Glomerular endothelial cell (primary cell): ENCODE results near the gene GAREM1. TPM values are rescaled to one million over a fixed set of nuclear protein-coding genes. Genes with fewer than 3 reads are reported as not detected.

Experiments
- DNase-seq: peaks from one replicate; pipeline ENCODE4 v3.0.0-alpha.2; 2011; ENCODE audit warnings: low read depth, low spot score; ENCODE audit errors: extremely low read depth
- total RNA-seq: library from RNA; depleted of rRNA; stranded (reverse); fragments of >200 nt; gene quantifications from 2 replicates; pipeline ENCODE4 v1.2.3, GENCODE V29; 2015

GAREM1 gene
- total RNA-seq, 1 donor from 2014 or later = 0.82 TPM

DNA sequence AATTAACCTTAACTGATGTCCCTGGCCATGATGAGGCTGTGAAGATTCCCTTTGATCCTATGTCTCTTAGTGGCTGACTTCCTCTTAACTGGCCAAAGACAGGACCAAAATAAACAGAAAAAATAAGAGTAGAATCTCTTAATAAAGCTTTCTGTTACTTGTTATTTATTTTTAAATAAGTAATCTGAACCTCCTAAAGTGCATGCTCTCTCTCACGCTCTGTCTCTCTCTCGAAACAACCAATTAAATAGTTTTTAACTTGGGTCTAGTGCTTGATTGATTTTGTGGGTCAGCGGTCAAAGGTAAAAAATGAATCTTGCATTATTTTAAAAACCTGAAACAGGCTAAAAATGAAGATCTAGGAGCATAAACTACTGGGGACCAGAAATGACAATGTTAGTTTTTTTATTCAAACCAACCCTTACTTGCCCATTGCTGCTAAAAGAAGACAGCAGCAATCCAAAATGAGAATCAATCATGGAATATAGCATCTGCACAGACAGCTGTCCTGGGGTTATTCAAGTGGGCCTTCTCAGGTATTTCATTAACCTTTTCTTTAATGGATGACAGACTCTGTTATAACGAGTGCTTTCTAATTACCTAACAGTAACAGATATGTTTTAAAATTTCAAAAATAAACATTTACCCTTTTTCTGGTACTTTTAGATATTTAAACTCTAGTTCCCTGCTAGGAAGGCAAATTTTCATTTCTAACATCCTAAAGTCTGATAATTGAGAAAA is 11.2 kb downstream of the GAREM1 start:
- no peak for DNase-seq

DNA sequence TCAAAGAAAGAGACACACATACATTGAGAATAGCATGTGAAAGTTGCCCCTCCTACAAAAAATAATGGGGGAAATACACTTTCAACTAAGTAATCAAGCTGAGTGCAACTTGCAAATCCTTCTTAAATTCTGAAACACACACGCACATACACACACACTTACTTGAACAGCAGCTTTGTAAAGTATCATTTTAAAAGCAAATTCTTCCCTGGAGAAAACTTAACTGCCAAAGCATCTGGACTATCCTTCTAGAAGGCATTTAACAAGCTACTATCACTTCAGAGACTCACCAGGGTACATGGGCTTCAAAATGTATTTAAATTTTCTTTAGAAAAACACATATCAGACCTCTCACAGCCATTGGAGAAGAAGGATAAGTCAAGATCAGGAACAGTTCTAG is 15.3 kb downstream of the GAREM1 start:
- no peak for DNase-seq

DNA sequence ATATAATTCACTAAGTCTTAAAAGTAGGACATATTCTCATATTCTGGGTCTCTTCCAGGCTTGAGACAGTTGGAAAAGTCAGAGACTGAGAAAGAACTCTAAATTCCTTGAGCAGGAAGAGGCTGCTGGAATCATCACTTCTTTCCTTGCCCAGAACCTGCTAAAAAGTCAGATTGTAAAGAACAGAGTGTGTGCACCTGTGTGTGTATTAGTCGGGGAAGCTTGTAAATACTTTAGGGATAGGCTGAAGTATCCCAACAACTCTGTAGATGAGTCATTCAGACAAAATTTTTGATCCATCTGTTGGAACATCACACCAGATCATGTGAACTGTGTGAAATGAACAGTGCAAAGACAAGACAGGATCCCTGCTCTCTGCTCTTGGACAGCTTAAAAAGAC is 16.1 kb downstream of the GAREM1 start:
- DNase-seq = no peak

DNA sequence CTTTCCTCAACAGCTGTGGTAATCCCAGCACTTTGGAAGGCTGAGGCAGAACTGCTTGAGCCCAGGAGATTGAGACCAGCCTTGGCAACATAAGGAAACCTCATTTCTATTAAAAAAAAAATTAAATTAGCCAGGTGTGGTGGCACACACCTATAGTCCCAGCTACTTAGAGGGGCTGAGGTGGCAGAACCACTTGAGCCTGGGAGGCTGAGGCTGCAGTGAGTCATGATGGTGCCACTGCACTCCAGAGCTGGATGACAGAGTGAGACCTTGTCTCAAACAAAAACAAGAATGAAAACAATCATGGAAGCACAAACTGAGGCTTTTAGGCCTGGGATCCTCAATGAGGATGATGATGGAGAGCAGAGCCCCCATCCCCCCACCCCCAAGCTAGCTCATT is 19.8 kb downstream of the GAREM1 start:
- DNase-seq = no peak

DNA sequence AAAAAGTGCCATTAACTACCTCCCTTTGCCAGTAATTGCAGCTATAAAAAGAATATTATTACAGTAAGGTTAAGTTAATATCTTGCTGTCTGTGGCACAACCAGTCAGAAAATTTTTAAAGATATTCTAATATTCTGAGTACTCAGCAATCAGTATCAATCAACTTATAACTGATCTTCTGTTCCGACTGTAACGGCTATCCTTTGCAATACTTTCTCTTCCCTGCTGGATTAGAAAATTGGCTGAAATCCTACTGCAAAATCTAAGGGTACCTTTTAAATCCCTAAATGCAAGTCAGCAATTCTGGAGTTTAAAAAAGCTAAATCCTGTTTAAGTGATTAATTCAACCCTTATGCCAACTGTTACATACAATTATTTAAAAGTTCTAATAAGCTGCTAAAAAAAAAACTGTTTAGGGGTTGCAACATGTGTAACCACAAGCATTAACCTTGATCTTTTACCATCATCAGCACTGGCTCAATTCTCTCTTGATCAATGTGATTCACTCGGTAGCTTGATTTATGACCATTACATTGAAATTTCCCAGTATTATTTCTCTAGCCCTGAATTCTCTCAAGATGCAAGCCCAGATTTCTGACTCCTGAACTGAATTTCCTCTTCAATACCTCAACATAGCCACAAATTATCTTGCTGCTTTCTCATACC is 20.5 kb downstream of the GAREM1 start:
- DNase-seq = no peak

DNA sequence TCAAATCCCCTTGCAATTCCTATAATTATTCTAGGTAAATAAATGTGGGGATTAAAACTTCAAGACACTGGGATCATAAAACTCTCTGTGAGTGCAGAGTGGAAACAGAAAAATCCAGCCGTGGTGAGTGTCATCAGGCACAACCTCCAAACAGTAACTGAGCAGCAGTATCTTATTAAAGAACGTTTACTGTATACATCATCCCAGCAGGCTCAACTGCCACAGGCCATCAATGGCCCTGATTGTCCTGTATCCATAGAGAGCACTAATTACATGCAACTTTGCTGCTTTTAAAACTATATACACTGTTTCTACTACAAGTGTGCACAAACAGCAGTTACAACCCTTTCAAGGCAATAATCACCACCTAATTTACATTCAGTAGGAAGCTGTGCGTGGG is 23.9 kb downstream of the GAREM1 start:
- DNase-seq = no peak

DNA sequence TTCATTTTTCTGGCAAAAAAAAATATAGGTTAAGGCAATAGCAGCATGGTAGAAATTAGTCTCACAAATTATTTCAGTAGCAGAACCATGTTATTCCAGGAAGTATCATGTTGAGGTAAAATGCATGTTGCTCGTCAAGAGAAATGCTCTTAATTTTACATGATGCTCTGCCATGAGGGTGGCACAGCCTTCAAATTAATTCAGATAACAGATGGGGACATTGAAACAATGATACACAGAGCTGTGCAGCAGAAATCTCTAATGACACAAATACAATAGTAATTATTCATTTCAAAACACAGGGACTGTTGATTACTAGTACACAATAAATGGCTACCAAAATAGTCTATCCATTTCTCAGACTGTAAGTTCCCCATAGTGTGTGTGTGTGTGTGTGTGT is 24.8 kb downstream of the GAREM1 start:
- no peak for DNase-seq

DNA sequence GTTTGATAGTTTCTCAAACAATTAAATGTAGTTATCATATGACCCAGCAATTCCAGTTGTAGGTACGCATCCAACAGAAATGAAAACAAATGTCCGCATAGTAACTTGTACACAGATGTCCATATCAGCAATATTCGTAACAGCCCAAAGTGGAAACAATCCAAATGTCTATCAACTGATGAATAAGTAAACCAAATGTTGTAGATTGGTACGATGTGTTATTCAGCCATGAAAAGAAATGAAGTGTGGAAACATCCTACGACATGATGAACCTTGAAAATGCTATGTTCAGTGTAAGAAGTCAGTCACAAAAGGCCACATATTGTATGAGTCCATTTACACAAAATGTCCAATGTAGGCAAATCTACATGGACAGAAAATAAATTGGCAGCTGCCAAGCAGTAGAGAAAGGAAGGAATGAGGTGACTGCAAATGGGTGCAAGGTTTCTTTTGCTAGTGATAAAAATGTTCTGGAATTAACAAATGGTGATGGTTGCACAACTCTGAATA is 26.9 kb downstream of the GAREM1 start:
- DNase-seq = no peak

DNA sequence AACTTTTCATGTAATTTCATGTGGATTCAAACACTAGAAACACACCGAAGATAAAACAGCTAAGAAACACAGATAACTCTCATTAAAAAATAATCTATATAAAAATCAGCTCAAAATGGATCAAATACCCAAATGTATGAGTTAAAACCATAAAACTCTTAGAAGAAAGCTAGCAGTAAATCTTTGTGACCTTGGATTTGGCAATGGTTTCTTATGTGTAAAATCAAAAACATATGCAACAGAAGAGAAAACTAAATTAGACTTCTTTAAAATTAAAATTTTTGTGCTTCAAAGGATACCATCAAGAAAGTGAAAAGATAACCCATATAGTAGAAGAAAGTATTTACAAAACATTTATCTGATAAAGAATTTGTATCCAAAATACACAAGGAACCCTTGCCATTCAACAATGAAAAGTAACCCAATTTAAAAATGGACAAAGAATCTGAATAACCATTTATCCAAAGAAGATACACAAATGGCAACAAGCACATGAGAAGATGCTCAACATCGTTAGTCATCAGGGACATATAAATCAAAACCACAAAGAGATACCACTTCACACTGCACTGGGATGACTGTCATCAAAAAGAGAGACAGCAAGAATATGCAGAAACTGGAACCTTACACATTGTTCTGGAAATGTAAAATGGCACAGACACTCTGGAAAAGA is 27.5 kb downstream of the GAREM1 start:
- DNase-seq = no peak

DNA sequence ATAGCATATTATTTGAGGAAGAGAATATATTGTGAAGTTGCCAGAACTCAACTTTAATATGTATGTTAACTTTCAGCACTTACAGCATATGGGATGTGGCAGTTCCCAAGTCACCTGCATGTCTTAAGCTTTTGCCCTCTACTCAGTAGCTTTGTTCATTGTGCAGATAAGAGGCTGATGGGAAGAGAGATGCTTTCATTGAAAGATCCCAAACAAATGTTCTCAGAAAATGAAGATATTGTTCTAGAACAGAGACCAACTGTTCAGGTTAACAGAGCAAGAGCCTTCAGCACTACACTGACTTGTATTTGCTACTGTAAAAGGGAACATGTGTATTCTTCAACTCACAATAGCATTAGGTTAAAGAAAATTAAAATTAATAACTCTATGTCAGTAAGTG is 28.1 kb downstream of the GAREM1 start:
- no peak for DNase-seq

DNA sequence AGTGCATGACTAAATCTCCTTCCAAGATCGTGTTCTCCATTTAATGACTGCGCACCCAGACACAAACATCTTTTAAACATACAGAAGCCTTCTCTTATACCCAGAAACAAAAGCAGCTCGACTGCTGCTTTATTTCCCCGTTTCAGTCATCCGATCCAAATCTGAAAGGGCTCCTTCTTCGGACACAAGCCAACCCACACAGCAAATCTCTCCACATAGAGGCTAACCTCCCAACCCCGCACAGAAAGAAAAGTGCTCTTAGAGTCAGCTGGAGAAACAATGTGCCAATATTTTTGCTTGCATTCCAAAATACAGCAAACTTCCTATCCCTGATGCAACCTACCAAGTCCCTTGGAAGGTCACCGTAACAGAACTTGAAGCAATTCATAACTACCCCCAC is 29.1 kb downstream of the GAREM1 start:
- no peak for DNase-seq

DNA sequence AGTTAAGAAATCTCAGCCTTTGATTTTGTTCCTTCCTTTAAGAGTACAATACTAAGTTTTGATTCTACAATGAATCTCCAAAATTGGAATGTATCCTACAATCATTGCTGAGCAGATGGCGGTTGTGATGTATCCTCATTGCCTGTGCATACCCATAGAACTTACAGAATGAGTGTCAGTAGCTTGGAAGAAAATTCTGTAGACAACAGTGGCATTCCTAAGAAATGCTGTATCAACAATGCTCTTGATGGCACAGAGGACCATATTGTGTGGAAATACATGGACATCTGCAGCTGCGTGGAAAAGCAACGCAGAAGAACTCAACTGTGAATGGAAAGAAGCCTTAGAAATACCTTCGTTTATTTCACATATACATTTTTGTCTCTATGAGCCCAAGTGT is 30.2 kb downstream of the GAREM1 start:
- no peak for DNase-seq

DNA sequence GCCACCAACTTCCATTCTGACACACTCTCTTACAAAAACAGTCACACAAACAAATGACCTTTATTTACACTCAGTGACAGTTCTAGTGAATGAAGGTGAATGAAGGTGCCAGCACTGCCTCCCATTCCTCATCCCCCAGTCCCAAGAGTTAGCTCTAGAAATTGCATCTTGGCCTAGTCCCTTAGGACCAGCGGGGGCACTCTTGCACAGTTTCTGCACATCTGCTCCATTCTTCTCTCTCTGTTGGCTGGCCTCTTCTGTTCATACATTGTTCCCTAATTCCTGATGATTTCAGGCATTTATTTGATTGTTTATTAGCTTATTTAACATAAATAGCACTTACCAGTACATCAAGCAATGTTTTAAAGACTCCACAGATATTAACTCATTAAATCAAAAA is 30.9 kb downstream of the GAREM1 start:
- DNase-seq = no peak

DNA sequence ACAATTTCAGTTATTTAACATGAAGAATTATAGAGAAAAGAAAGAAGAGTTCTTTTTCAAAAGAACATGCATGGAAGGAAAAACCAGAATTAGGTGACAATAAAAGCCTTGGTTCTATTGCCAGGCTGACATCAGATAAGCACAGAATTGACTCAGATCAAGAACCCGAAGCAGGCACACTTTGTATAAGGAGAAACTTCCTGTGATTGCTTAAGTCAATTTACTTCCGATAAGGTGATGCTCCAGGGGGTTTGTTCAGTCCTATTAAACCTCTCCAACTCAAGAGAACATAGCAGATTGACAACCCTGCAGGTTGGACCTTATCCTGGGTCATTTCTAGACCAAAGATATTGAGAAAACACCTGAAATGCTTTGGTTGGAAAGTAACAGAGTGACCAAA is 31.4 kb downstream of the GAREM1 start:
- DNase-seq = no peak

DNA sequence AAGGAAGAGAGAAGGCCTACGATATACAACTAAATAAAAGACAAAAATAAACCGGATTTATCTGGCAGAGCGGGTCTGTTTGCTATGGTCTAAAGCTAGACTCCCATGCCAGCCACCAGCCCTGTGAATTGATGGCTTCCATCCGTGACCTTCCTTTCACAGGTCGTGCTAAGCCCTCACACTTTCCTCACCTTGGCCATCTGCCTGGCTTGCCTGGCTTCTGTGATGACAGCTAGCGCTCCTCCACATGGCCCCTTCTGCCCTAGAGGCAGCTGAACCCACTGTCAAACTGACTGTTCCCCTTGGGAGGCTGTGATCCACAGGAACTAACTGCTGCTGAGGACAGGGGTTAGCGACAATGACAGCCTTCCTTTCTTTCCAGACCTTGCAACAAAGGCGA is 32.5 kb downstream of the GAREM1 start:
- no peak for DNase-seq

DNA sequence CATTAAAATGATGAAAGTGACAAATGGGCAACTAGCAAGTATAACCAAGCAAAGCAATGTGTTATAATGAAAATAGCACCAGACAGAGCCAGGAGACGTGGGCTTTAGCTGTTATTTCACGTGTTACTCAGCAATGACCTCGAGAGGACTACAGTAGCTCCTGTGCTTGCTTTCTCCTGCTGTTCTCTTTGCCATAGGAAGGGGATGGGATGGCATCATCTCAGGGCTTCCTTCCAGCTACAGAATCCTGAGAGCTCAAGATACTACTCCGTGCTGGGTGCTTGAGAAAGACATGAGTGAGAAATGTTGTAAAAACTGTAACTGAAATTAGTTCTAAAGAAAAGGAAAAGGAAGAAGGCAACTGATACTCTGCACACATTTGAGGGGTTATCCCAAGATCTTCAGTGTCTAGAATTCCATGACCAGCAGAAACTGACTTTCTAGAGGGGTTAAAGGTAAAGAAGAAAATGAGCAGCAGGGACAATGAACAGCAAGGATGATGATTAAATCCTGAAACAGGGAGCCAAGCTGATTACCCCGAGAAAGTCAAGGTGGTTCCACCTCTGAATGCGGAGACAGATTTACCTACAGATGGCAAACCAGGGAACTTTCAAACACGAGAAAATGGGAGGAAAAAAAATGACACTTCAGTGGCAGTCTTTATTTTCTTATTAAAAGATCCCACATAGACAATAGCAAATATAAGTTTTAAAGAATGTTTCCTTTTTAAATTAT is 33.4 kb downstream of the GAREM1 start:
- DNase-seq = no peak

DNA sequence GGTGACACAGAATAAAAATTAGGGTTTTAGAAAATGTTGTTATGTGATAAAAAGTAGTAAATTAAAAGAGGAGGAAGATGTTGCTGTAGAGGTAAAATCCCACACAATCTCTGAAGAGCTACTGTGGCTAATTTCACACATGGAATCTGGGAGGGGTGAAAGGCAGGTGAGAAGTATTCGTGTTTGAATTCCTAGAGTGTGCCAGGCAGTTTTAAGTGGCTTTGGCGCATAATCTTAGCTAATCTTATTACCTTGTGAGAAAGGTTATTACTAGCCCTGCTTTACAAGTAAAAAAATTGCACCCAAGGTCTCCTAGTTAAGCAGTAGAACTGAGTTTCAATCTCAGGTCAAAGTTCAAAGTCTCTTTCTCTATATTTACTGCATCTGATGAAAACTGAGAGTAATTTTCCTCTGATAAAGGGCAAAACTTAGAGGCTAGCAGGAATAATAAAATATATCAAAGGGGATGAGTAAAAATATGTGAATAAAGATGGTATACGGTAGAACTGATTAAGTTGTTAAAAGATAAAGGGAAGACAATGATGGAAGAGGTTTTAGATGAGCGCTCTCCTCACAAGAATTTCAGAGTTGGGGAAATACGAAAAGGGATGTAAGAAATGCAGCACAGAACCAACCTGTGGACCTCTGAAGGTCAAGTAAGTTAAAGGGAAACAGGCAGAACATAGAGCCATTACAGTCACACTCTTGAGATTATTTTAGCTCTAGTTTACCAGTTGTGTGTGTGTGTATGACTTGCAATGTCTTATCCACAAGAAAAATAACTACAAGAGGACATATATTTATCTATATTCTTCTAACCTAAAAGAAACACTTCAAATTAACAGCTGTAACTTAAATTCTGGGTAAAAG is 34.8 kb downstream of the GAREM1 start:
- no peak for DNase-seq

DNA sequence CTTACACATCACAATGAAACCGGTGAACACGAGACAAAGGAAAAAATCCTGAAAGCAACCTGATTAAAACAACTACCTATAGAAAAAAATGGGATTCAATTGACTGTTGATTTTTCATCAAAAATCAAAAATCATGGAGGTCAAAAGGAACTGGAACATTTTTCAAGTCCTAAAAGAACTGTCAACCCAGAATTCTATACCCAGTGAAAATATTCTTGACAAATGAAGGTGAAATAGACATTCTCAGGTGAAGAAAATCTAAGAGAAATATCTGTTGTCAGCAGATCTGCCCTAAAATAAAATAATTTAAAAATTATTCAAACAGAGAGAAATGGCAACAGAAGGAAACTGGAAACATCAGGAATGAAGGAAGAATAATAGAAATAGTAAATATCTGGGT is 38.9 kb downstream of the GAREM1 start:
- no peak for DNase-seq

DNA sequence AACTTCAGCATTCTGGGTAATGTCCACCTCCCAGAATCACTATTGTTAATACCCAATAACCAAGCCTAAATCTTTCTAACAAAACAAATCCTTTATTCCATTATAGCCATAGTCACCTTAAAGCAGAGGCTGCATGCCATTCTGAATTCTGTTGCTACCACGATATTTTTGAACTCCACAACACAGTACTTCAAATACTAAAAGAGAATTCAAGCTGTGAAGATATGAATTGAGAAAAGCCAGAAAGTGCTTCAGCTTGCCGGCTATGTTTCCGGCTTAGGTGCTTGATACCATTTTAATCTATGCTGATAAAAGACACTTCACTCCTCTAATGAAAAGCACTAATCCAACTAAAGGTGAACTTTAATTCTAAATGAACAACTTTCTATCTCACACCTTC is 41.3 kb downstream of the GAREM1 start:
- no peak for DNase-seq
